GM12878 (cell line): Measurements from ENCODE around the gene CASP10. TPM values are rescaled to one million over a fixed set of nuclear protein-coding genes. Genes with fewer than 3 reads are reported as not detected.

Experiments used
- BMI1 ChIP-seq: fragments of 450-650 bp; IDR thresholded peaks from 2 replicates; pipeline ENCODE4 v1.6.1; 2016; ENCODE audit warnings: mild to moderate bottlenecking, moderate library complexity, borderline replicate concordance
- CBX5 ChIP-seq: sonication (generic); IDR thresholded peaks from 2 replicates; pipeline ENCODE4 v1.6.1; 2016; ENCODE audit warnings: low read depth, moderate library complexity, mild to moderate bottlenecking, inconsistent platforms
- DPF2 ChIP-seq: fragments of 450-650 bp; IDR thresholded peaks from 2 replicates; pipeline ENCODE4 v1.6.1; 2017; ENCODE audit warnings: mild to moderate bottlenecking
- GATAD2B ChIP-seq: fragments of 450-650 bp; conservative IDR thresholded peaks from 2 replicates; pipeline ENCODE4 v1.6.1; 2017; ENCODE audit warnings: low read depth, mild to moderate bottlenecking, moderate library complexity
- HDAC2 ChIP-seq: fragments of 200-600 bp; sonication (generic); IDR thresholded peaks from 2 replicates; pipeline ENCODE4 v1.6.1; 2017
- IKZF2 ChIP-seq, 2 experiments: fragments of 450-650 bp; IDR thresholded peaks; 2 replicates each; pipeline ENCODE4 v1.6.1; 2017; ENCODE audit warnings: mild to moderate bottlenecking in 2 of 2, moderate library complexity in 2 of 2
- IRF3 ChIP-seq: fragments of 450-650 bp; IDR thresholded peaks from 2 replicates; pipeline ENCODE4 v1.6.1; 2014; ENCODE audit warnings: mild to moderate bottlenecking
- IRF4 ChIP-seq: IDR thresholded peaks from 2 replicates; pipeline ENCODE4 v1.6.1; 2011; ENCODE audit warnings: low read depth, low read length
- MTA2 ChIP-seq: fragments of 450-650 bp; IDR thresholded peaks from 2 replicates; pipeline ENCODE4 v1.6.1; 2016; ENCODE audit warnings: low read depth, mild to moderate bottlenecking, moderate library complexity
- NFYB ChIP-seq: IDR thresholded peaks from 2 replicates; pipeline ENCODE4 v1.6.1; 2011; ENCODE audit warnings: low read depth, mild to moderate bottlenecking, low read length, improper control_type of control experiment, moderate library complexity; ENCODE audit not compliant: insufficient read depth
- NR2C2 ChIP-seq: IDR thresholded peaks from 2 replicates; pipeline ENCODE4 v1.6.1; 2011; ENCODE audit warnings: borderline replicate concordance, low read depth; ENCODE audit not compliant: control insufficient read depth, insufficient read length
- POLR2AphosphoS2 ChIP-seq: IDR thresholded peaks from 2 replicates; pipeline ENCODE4 v1.6.1; 2011; ENCODE audit warnings: low read depth, mild to moderate bottlenecking, low read length, improper control_type of control experiment, moderate library complexity
- POU2F2 ChIP-seq: IDR thresholded peaks from 3 replicates; pipeline ENCODE4 v1.6.1; 2011; ENCODE audit warnings: low read depth, mild to moderate bottlenecking, low read length, borderline replicate concordance
- RCOR1 ChIP-seq: conservative IDR thresholded peaks from 2 replicates; pipeline ENCODE4 v1.6.1; 2012; ENCODE audit warnings: low read depth, low read length, improper control_type of control experiment
- REST ChIP-seq: IDR thresholded peaks from 2 replicates; pipeline ENCODE4 v1.6.1; 2012; ENCODE audit warnings: mild to moderate bottlenecking, low read depth, low read length
- SIX5 ChIP-seq: IDR thresholded peaks from 2 replicates; pipeline ENCODE4 v1.6.1; 2011; ENCODE audit warnings: mild to moderate bottlenecking, low read depth, low read length, moderate library complexity; ENCODE audit not compliant: severe bottlenecking
- SMAD5 ChIP-seq: IDR thresholded peaks from 2 replicates; pipeline ENCODE4 v1.6.1; 2016; ENCODE audit warnings: antibody characterized with exemption, low read depth
- SMC3 ChIP-seq: IDR thresholded peaks from 2 replicates; pipeline ENCODE4 v1.6.1; 2011; ENCODE audit warnings: low read length, improper control_type of control experiment, borderline replicate concordance
- STAT3 ChIP-seq: IDR thresholded peaks from 2 replicates; pipeline ENCODE4 v1.6.1; 2011; ENCODE audit warnings: low read depth, low read length, improper control_type of control experiment
- YBX1 ChIP-seq: fragments of 450-650 bp; IDR thresholded peaks from 2 replicates; pipeline ENCODE4 v1.6.1; 2016; ENCODE audit warnings: antibody characterized with exemption
- ZZZ3 ChIP-seq: IDR thresholded peaks from 2 replicates; pipeline ENCODE4 v1.6.1; 2011; ENCODE audit warnings: low read depth; ENCODE audit not compliant: control insufficient read depth, insufficient read length
- polyA plus RNA-seq, 11 experiments: library from polyadenylated mRNA; depleted of rRNA in 4 of 11; unstranded in 6 of 11; stranded (reverse) in 5 of 11; fragments of >200 nt; fragmentation: Nextera tagmentation in 4 of 11; fragmentation: Illumina TruSeq in 1 of 11; extraction: Ambion mirVana in 4 of 11; extraction: Trizol in 1 of 11; gene quantifications; 1 replicate in 1 of 11; 2 replicates in 10 of 11; pipeline versions ENCODE4 v1.2.1 to v1.2.3, GENCODE V29; 2011 to 2016; ENCODE audit warnings: inconsistent platforms in 2 of 11, missing spikeins in 2 of 11, low read depth in 1 of 11
- total RNA-seq, 4 experiments: library from RNA; depleted of rRNA in 3 of 4; stranded (reverse); fragments of >200 nt in 3 of 4; fragmentation: Illumina TruSeq in 1 of 4; extraction: Trizol in 1 of 4; gene quantifications; 2 replicates each; pipeline versions ENCODE4 v1.2.1 to v1.2.3, GENCODE V29; 2013 to 2021
- TF ChIP-seq, protein P1 (sequence below): fragments of 150-350 bp; IDR thresholded peaks from 2 replicates; pipeline ENCODE4 v1.6.1; 2014; ENCODE audit warnings: mild to moderate bottlenecking, low read depth, low read length
- TF ChIP-seq, protein P2 (sequence below): fragments of 450-650 bp; IDR thresholded peaks from 2 replicates; pipeline ENCODE4 v1.6.1; 2017; ENCODE audit warnings: mild to moderate bottlenecking, moderate library complexity

The CASP10 gene
- total and polyA plus RNA-seq, 10 of the 15 experiments (the other 5 are each of a cell fraction or from before 2014, with no cell fraction given): 7.2 to 14.1 (median 10.8) TPM

- no peak for TF ChIP-seq NFYB
- TF ChIP-seq IKZF2 (IDR thresholded peaks at IDR 0.05): peak in 1 of 2 experiments; percentile 30; a peak in 1 of 4 replicates
- TF ChIP-seq MTA2: peak; percentile 27; the same call in 1 of the 2 replicates
- TF ChIP-seq CBX5: no peak
- TF ChIP-seq SMAD5: peak; percentile 67
- TF ChIP-seq HDAC2: no peak
- no peak for TF ChIP-seq YBX1
- TF ChIP-seq, protein P1, sequence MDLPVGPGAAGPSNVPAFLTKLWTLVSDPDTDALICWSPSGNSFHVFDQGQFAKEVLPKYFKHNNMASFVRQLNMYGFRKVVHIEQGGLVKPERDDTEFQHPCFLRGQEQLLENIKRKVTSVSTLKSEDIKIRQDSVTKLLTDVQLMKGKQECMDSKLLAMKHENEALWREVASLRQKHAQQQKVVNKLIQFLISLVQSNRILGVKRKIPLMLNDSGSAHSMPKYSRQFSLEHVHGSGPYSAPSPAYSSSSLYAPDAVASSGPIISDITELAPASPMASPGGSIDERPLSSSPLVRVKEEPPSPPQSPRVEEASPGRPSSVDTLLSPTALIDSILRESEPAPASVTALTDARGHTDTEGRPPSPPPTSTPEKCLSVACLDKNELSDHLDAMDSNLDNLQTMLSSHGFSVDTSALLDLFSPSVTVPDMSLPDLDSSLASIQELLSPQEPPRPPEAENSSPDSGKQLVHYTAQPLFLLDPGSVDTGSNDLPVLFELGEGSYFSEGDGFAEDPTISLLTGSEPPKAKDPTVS: no peak
- no peak for TF ChIP-seq DPF2
- TF ChIP-seq STAT3: no peak
- no peak for TF ChIP-seq SIX5
- TF ChIP-seq IRF4: no peak
- TF ChIP-seq GATAD2B: 0 out of 2 replicates have a peak, but pooled peaks have one; percentile 41
- no peak for TF ChIP-seq SMC3
- no peak for TF ChIP-seq REST
- TF ChIP-seq BMI1: no peak
- no peak for TF ChIP-seq POU2F2
- no peak for TF ChIP-seq ZZZ3
- TF ChIP-seq, protein P2, sequence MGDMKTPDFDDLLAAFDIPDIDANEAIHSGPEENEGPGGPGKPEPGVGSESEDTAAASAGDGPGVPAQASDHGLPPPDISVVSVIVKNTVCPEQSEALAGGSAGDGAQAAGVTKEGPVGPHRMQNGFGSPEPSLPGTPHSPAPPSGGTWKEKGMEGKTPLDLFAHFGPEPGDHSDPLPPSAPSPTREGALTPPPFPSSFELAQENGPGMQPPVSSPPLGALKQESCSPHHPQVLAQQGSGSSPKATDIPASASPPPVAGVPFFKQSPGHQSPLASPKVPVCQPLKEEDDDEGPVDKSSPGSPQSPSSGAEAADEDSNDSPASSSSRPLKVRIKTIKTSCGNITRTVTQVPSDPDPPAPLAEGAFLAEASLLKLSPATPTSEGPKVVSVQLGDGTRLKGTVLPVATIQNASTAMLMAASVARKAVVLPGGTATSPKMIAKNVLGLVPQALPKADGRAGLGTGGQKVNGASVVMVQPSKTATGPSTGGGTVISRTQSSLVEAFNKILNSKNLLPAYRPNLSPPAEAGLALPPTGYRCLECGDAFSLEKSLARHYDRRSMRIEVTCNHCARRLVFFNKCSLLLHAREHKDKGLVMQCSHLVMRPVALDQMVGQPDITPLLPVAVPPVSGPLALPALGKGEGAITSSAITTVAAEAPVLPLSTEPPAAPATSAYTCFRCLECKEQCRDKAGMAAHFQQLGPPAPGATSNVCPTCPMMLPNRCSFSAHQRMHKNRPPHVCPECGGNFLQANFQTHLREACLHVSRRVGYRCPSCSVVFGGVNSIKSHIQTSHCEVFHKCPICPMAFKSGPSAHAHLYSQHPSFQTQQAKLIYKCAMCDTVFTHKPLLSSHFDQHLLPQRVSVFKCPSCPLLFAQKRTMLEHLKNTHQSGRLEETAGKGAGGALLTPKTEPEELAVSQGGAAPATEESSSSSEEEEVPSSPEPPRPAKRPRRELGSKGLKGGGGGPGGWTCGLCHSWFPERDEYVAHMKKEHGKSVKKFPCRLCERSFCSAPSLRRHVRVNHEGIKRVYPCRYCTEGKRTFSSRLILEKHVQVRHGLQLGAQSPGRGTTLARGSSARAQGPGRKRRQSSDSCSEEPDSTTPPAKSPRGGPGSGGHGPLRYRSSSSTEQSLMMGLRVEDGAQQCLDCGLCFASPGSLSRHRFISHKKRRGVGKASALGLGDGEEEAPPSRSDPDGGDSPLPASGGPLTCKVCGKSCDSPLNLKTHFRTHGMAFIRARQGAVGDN: peak; percentile 90
- TF ChIP-seq RCOR1: no peak
- no peak for TF ChIP-seq NR2C2
- no peak for TF ChIP-seq POLR2AphosphoS2
- TF ChIP-seq IRF3: no peak
Observed at GRCh38 chr2:201260302-201260800, 77.4 kb downstream of the CASP10 start, which contains the start of gene CASP8 (continued).
